Stimulated activated naive CD8-positive, alpha-beta T cell treated with anti-CD3 and anti-CD28 coated beads, Interleukin-15, amount 100 ng/mL, for 72 hours (primary cell): ENCODE results near the gene HOXA6.
A peak's percentile ranks its signal among the peaks of the same experiment; 100 is the strongest.

Experiments
- ATAC-seq: fragments of 150-1000 bp; cut with Tn5 transposase; 2 replicates; pipeline ENCODE4 v1.10.0; 2021; ENCODE audit warnings: mild to moderate bottlenecking, moderate library complexity
- DNase-seq, 2 donors: peaks; one replicate each; pipeline ENCODE4 v3.0.0; 2021 to 2022
- H3K27ac Mint-ChIP-seq, 2 donors: one replicate each; pipeline ENCODE4 v1.8.0; 2022; ENCODE audit warnings: mild to moderate bottlenecking in 2 of 2, mixed read lengths in 2 of 2, moderate library complexity in 2 of 2
- H3K27me3 Mint-ChIP-seq: one replicate; pipeline ENCODE4 v1.8.0; 2022; ENCODE audit warnings: mixed read lengths
- H3K4me1 Mint-ChIP-seq: one replicate; pipeline ENCODE4 v1.8.0; 2022; ENCODE audit warnings: mild to moderate bottlenecking, mixed read lengths
- H3K4me3 Mint-ChIP-seq, 2 donors: one replicate each; pipeline ENCODE4 v1.8.0; 2022; ENCODE audit warnings: mild to moderate bottlenecking in 2 of 2, mixed read lengths in 2 of 2, moderate library complexity in 1 of 2
- H3K9me3 Mint-ChIP-seq, 2 donors: one replicate each; pipeline ENCODE4 v1.8.0; 2022; ENCODE audit warnings: mixed read lengths in 2 of 2

HOXA6 gene

GRCh38 chr7:27133409-27134231 lies 14.0 kb downstream of the HOXA6 start:
- H3K27ac Mint-ChIP-seq = peak overlapping the region; percentile 34 to 83
- peak overlapping the region in 1 of 2 donors; percentile 31 for H3K4me3 Mint-ChIP-seq
- DNase-seq (no peak), ATAC-seq (no peak)
- no peaks in the 10 kb centered on the region for H3K9me3 Mint-ChIP-seq
- peaks cover 32% of the 10 kb centered on the region for H3K4me1 Mint-ChIP-seq
- peaks cover 70% of the 10 kb centered on the region for H3K27me3 Mint-ChIP-seq

GRCh38 chr7:27132978-27133377 lies 14.6 kb downstream of the HOXA6 start:
- Mint-ChIP-seq H3K4me3 (no peak overlapping the region), H3K27me3 (peaks cover 70% of the 10 kb centered on the region), H3K9me3 (no peaks in the 10 kb centered on the region), H3K27ac (no peak overlapping the region), H3K4me1 (peaks cover 32% of the 10 kb centered on the region)
- ATAC-seq (no peak), DNase-seq (no peak)

GRCh38 chr7:27132214-27132613 lies 15.4 kb downstream of the HOXA6 start:
- no peak for ATAC-seq
- H3K27ac Mint-ChIP-seq = no peak overlapping the region
- H3K27me3 Mint-ChIP-seq = peaks cover 70% of the 10 kb centered on the region
- no peaks in the 10 kb centered on the region for H3K9me3 Mint-ChIP-seq
- H3K4me1 Mint-ChIP-seq = peaks cover 30% of the 10 kb centered on the region
- DNase-seq = no peak
- no peak overlapping the region for H3K4me3 Mint-ChIP-seq

- no peak for DNase-seq
- peaks cover 66% of the 10 kb centered on the region for H3K27me3 Mint-ChIP-seq
- H3K4me3 Mint-ChIP-seq = peak overlapping the region; percentile 58 to 69
- no peaks in the 10 kb centered on the region for H3K9me3 Mint-ChIP-seq
- peak overlapping the region in 1 of 2 donors; percentile 67 for H3K27ac Mint-ChIP-seq
- ATAC-seq = no peak
- H3K4me1 Mint-ChIP-seq = peaks cover 27% of the 10 kb centered on the region
These were observed 16.2 kb downstream of the HOXA6 start for GRCh38 chr7:27131390-27131819.

- DNase-seq = peak; percentile 72 to 80
- ATAC-seq = peak; percentile 77
- peaks cover 64% of the 10 kb centered on the region for H3K27me3 Mint-ChIP-seq
- peak within 1 kb of the TSS; percentile 61 to 67 for H3K27ac Mint-ChIP-seq
- peaks cover 21% of the 10 kb centered on the region for H3K4me1 Mint-ChIP-seq
- H3K4me3 Mint-ChIP-seq = peak within 1 kb of the TSS; percentile 58 to 74
- no peaks in the 10 kb centered on the region for H3K9me3 Mint-ChIP-seq
These were observed 16.8 kb downstream of the HOXA6 start, which contains the start of gene HOXA4 for GRCh38 chr7:27130540-27131389. Gene HOXA4, minus strand, starts transcription at chr7:27130757. Its CDS starts 24 bp downstream, at chr7:27130733.

GRCh38 chr7:27129729-27130539 lies 17.6 kb downstream of the HOXA6 start:
- Mint-ChIP-seq H3K4me3 (peak overlapping the region in 1 of 2 donors; percentile 42), H3K27ac (no peak overlapping the region), H3K27me3 (peaks cover 65% of the 10 kb centered on the region), H3K4me1 (peaks cover 13% of the 10 kb centered on the region), H3K9me3 (no peaks in the 10 kb centered on the region)
- ATAC-seq (peak; percentile 73), DNase-seq (no peak)

- DNase-seq (no peak), ATAC-seq (no peak)
- Mint-ChIP-seq H3K27me3 (peaks cover 65% of the 10 kb centered on the region), H3K27ac (peak overlapping the region in 1 of 2 donors; percentile 38), H3K4me3 (peak overlapping the region in 1 of 2 donors; percentile 35), H3K4me1 (peaks cover 4% of the 10 kb centered on the region), H3K9me3 (no peaks in the 10 kb centered on the region)
These were observed 18.5 kb downstream of the HOXA6 start for GRCh38 chr7:27128776-27129728.

GRCh38 chr7:27128034-27128433 lies 19.5 kb downstream of the HOXA6 start:
- DNase-seq (no peak), ATAC-seq (no peak)
- H3K27ac Mint-ChIP-seq = no peak overlapping the region
- H3K27me3 Mint-ChIP-seq = peaks cover 58% of the 10 kb centered on the region
- no peaks in the 10 kb centered on the region for H3K9me3 Mint-ChIP-seq
- H3K4me1 Mint-ChIP-seq = no peaks in the 10 kb centered on the region
- H3K4me3 Mint-ChIP-seq = no peak overlapping the region

GRCh38 chr7:27126596-27127327 lies 20.8 kb downstream of the HOXA6 start:
- Mint-ChIP-seq H3K27ac (no peak overlapping the region), H3K4me1 (no peaks in the 10 kb centered on the region), H3K4me3 (no peak overlapping the region), H3K27me3 (peaks cover 54% of the 10 kb centered on the region), H3K9me3 (no peaks in the 10 kb centered on the region)
- DNase-seq (no peak), ATAC-seq (no peak)

GRCh38 chr7:27125986-27126394 lies 21.6 kb downstream of the HOXA6 start:
- no peaks in the 10 kb centered on the region for H3K4me1 Mint-ChIP-seq
- no peak overlapping the region for H3K27ac Mint-ChIP-seq
- H3K9me3 Mint-ChIP-seq = no peaks in the 10 kb centered on the region
- no peak for DNase-seq
- H3K4me3 Mint-ChIP-seq = no peak overlapping the region
- peaks cover 54% of the 10 kb centered on the region for H3K27me3 Mint-ChIP-seq
- no peak for ATAC-seq

- H3K27me3 Mint-ChIP-seq = peaks cover 54% of the 10 kb centered on the region
- H3K9me3 Mint-ChIP-seq = no peaks in the 10 kb centered on the region
- H3K27ac Mint-ChIP-seq = no peak overlapping the region
- DNase-seq (no peak), ATAC-seq (no peak)
- H3K4me1 Mint-ChIP-seq = no peaks in the 10 kb centered on the region
- H3K4me3 Mint-ChIP-seq = no peak overlapping the region
These were observed 22.5 kb downstream of the HOXA6 start for GRCh38 chr7:27124902-27125689.

GRCh38 chr7:27124096-27124901 lies 23.3 kb downstream of the HOXA6 start:
- DNase-seq = no peak
- no peak overlapping the region for H3K4me3 Mint-ChIP-seq
- H3K4me1 Mint-ChIP-seq = no peaks in the 10 kb centered on the region
- ATAC-seq = no peak
- peak overlapping the region in 1 of 2 donors; percentile 42 for H3K27ac Mint-ChIP-seq
- H3K9me3 Mint-ChIP-seq = no peaks in the 10 kb centered on the region
- H3K27me3 Mint-ChIP-seq = peaks cover 50% of the 10 kb centered on the region
